ENCODE results near the gene UBA1. TPM values are rescaled to one million over a fixed set of nuclear protein-coding genes. Genes with fewer than 3 reads are reported as not detected.

The UBA1 gene
- total and polyA plus RNA-seq, 2 of the 13 experiments (the other 11 are each of a cell fraction or from before 2014, with no cell fraction given), result 93.3 to 129 TPM

GRCh38 chrX:47214435-47215077, 20.9 kb downstream of the UBA1 start:
- intact Hi-C loops (cut with micrococcal nuclease; ENCODE audit: unreplicated experiment) (no loop called here), in situ Hi-C loops (cut with HindIII; ENCODE audit: extremely low pct_ligation_motif_present, low pct_unique_long_range_greater_than_20kb) (no loop called here)
- Histone ChIP-seq H3K27ac (ENCODE audit: extremely low read length, insufficient read depth, low read length) (no peak overlapping the region), H3K4me3 (replicated peaks in 1 of 3; ENCODE audit: insufficient read depth in 1 of 3, low read depth in 2 of 3, low read length in 3 of 3) (no peak overlapping the region), H3K36me3 (replicated peaks in 1 of 2; ENCODE audit: control insufficient read depth in 1 of 2, insufficient read depth in 2 of 2, low read length in 2 of 2) (peaks cover 10 to 38% of the 10 kb centered on the region in 2 experiments; a peak in 4 of 5 replicates), H2AFZ (ENCODE audit: low read length) (no peak overlapping the region), H3K27me3 (ENCODE audit: control insufficient read depth in 1 of 2, insufficient read depth in 2 of 2, low read length in 2 of 2) (no peaks in the 10 kb centered on the region), H3K9me3 (ENCODE audit: low read length) (no peaks in the 10 kb centered on the region), H3K79me2 (ENCODE audit: insufficient read depth, low read length) (peaks cover 7% of the 10 kb centered on the region), H4K20me1 (ENCODE audit: insufficient read depth, low read length) (peaks cover 5% of the 10 kb centered on the region; the same call in 1 of the 2 replicates), H3K9ac (ENCODE audit: insufficient read depth, low read depth, low read length) (no peak overlapping the region), H3K4me1 (ENCODE audit: insufficient read depth, low read length) (peaks cover 16% of the 10 kb centered on the region), H3K4me2 (ENCODE audit: low read depth, low read length) (no peak overlapping the region)
- ATAC-seq, result no peak
- ChIA-PET CTCF (ENCODE audit: low intra/inter-chr PET ratio, low total read pairs) (no interaction called here), POLR2A (interaction anchor here (2.0 kb wide), 1 partner anchor 18 kb away, joined by 4 read pairs; the partner anchor contains the start of gene USP11)
- no peak for DNase-seq (ENCODE audit: low spot score)
- FAIRE-seq, result no peak
- WGBS (ENCODE audit: low lambda C conversion rate), result 96% methylated on average over 10 of the region's 20 CpGs
- no peak for TF ChIP-seq TOPORS (CRISPR knock-in tag; IDR thresholded peaks at IDR 0.05)
- TF ChIP-seq ZNF281 (CRISPR knock-in tag; IDR thresholded peaks at IDR 0.05; ENCODE audit: borderline replicate concordance), result no peak
- TF ChIP-seq PHF8 (CRISPR knock-in tag; IDR thresholded peaks at IDR 0.05), result no peak
- no peak for TF ChIP-seq MZF1 (CRISPR knock-in tag; IDR thresholded peaks at IDR 0.05; ENCODE audit: borderline replicate concordance)
- TF ChIP-seq RXRB (CRISPR knock-in tag; IDR thresholded peaks at IDR 0.05; ENCODE audit: borderline replicate concordance), result no peak
- no peak for TF ChIP-seq ZNF550 (CRISPR knock-in tag; IDR thresholded peaks at IDR 0.05; ENCODE audit: borderline replicate concordance)
- BruUV-seq (replicated peaks), result TSS peak; percentile 9
